Sigmoid colon (tissue), 7 donors: ENCODE measurements around the gene FBH1. TPM values are rescaled to one million over a fixed set of nuclear protein-coding genes. Genes with fewer than 3 reads are reported as not detected.

Source experiments
- DNase-seq: peaks from one replicate; pipeline ENCODE4 v3.0.0-alpha.2; 2019
- H3K27ac ChIP-seq, 4 donors: fragments of 200-600 bp; sonication (generic); one replicate each; pipeline ENCODE4 v1.5.1; 2016 to 2019; ENCODE audit warnings: mild to moderate bottlenecking in 1 of 4
- H3K27me3 ChIP-seq, 3 donors: fragments of 200-600 bp; sonication (generic); one replicate each; pipeline ENCODE4 v1.5.1; 2019; ENCODE audit warnings: mild to moderate bottlenecking in 1 of 3
- H3K36me3 ChIP-seq, 4 donors: fragments of 200-600 bp; sonication (generic); one replicate each; pipeline ENCODE4 v1.5.1; 2016 to 2019
- H3K4me1 ChIP-seq, 4 donors: fragments of 200-600 bp; sonication (generic); one replicate each; pipeline ENCODE4 v1.5.1; 2017 to 2019
- H3K4me3 ChIP-seq, 4 donors: fragments of 200-600 bp; sonication (generic); one replicate each; pipeline ENCODE4 v1.5.1; 2017 to 2019; ENCODE audit warnings: mild to moderate bottlenecking in 2 of 4, moderate library complexity in 1 of 4
- H3K9me3 ChIP-seq, 4 donors: fragments of 200-600 bp in 3 of 4; sonication (generic) in 3 of 4; one replicate each; pipeline versions ENCODE4 v1.5.1 to v1.6.1; 2013 to 2019
- CTCF ChIP-seq, 4 experiments: fragments of 450-650 bp in 3 of 4; fragments of 200-600 bp in 1 of 4; IDR thresholded peaks; one replicate each; pipeline ENCODE4 v1.5.1; 2016 to 2019; ENCODE audit warnings: antibody characterized with exemption in 4 of 4, mild to moderate bottlenecking in 3 of 4, moderate library complexity in 2 of 4
- EP300 ChIP-seq, 4 donors: sonication (generic); formaldehyde crosslinking; IDR thresholded peaks; one replicate each; pipeline ENCODE4 v1.6.1; 2017; ENCODE audit warnings: antibody characterized with exemption in 4 of 4
- POLR2A ChIP-seq, 2 donors: fragments of 450-650 bp; IDR thresholded peaks; one replicate each; pipeline ENCODE4 v1.6.1; 2016; ENCODE audit warnings: antibody characterized with exemption in 2 of 2, mild to moderate bottlenecking in 2 of 2, moderate library complexity in 2 of 2
- POLR2AphosphoS5 ChIP-seq, 4 donors: sonication (generic); formaldehyde crosslinking; IDR thresholded peaks; one replicate each; pipeline ENCODE4 v1.6.1; 2017; ENCODE audit warnings: antibody characterized with exemption in 4 of 4
- WGBS, 2 donors: extraction: QIAGEN DNeasy Blood & Tissue Kit; methylation state at CpG; one replicate each; pipeline ENCODE4 v1.1.7; 2013; 5-methylcytosine and 5-hydroxymethylcytosine counted together
- intact Hi-C: fragments of 100-400 bp; cut with DNase I; formaldehyde crosslinking; loops from one replicate; pipeline ENCODE4 v1.15.1; 2023
- polyA plus RNA-seq, 3 donors: library from polyadenylated mRNA; stranded (reverse); fragments of 200-250 nt; gene quantifications; one replicate each; pipeline ENCODE4 v1.2.3, GENCODE V29; 2013
- total RNA-seq, 4 donors: library from RNA; depleted of rRNA; stranded (reverse); fragments of >200 nt; gene quantifications; one replicate each; pipeline ENCODE4 v1.1.0, GENCODE V29; 2016
- donor health status: healthy with polysubstance abuse.
- donor health status: Bipolar disorder and iron deficiency.
- donor health status: healthy.

Gene FBH1
- 10 to 100 TPM; 68.7 to 85.9 (median 80.4) TPM for total RNA-seq
- 10 to 100 TPM; 31.2 to 52.0 (median 49.2) TPM for polyA plus RNA-seq

GRCh38 chr10:5889624-5890451 lies at the start of gene FBH1, which contains the start of gene ANKRD16:
Gene FBH1, plus strand, starts transcription at chr10:5890243. Its CDS starts 103 bp downstream, at chr10:5890346.
Gene ANKRD16, minus strand, starts transcription at chr10:5889893. Its CDS starts 539 bp downstream, at chr10:5889354.
- Histone ChIP-seq H3K27me3 (no peaks in the 10 kb centered on the region), H3K9me3 (no peaks in the 10 kb centered on the region), H3K36me3 (peaks cover 0 to 35% (median 5%) of the 10 kb centered on the region in 4 donors), H3K27ac (peak within 1 kb of the TSS; percentile 81 to 94 (median 90)), H3K4me3 (peak within 1 kb of the TSS; percentile 82 to 91 (median 84)), H3K4me1 (peaks cover 0 to 49% (median 43%) of the 10 kb centered on the region in 4 donors)
- TF ChIP-seq POLR2A (IDR thresholded peaks at IDR 0.05) (peak; percentile 57 to 62), CTCF (IDR thresholded peaks at IDR 0.05) (no peak), POLR2AphosphoS5 (IDR thresholded peaks at IDR 0.05) (peak; percentile 45 to 88 (median 84)), EP300 (IDR thresholded peaks at IDR 0.05) (no peak)
- 1% methylated on average over 109 of the region's 109 CpGs for WGBS, 2 donors
- DNase-seq = peak; percentile 99
- intact Hi-C loops = loop anchor here (1.0 to 10.0 kb wide), 3 partner anchors 78 to 1895 kb away; partner anchors contain the start of genes ATP5F1C, GDI2, KIN and TASOR2

GRCh38 chr10:5840314-5841307 lies 49.4 kb upstream of the FBH1 start:
- 48 to 78% methylated on average over 40 of the region's 40 CpGs for WGBS, 2 donors
- no peak overlapping the region for H3K4me3 ChIP-seq
- no peaks in the 10 kb centered on the region for H3K9me3 ChIP-seq
- H3K27me3 ChIP-seq = no peaks in the 10 kb centered on the region
- TF ChIP-seq CTCF (IDR thresholded peaks at IDR 0.05) (no peak), EP300 (IDR thresholded peaks at IDR 0.05) (no peak), POLR2A (IDR thresholded peaks at IDR 0.05) (no peak), POLR2AphosphoS5 (IDR thresholded peaks at IDR 0.05) (no peak)
- intact Hi-C loops = no loop called here
- H3K27ac ChIP-seq = peak overlapping the region in 3 of 4 donors; percentile 14 to 47 (median 31)
- H3K36me3 ChIP-seq = no peaks in the 10 kb centered on the region
- no peak for DNase-seq
- H3K4me1 ChIP-seq = no peaks in the 10 kb centered on the region

- Histone ChIP-seq H3K36me3 (no peaks in the 10 kb centered on the region), H3K9me3 (no peaks in the 10 kb centered on the region), H3K4me3 (no peak overlapping the region), H3K4me1 (no peaks in the 10 kb centered on the region), H3K27me3 (no peaks in the 10 kb centered on the region), H3K27ac (no peak overlapping the region)
- no peak for DNase-seq
- intact Hi-C loops = no loop called here
- TF ChIP-seq CTCF (IDR thresholded peaks at IDR 0.05) = no peak
- no peak for TF ChIP-seq POLR2AphosphoS5 (IDR thresholded peaks at IDR 0.05)
- no peak for TF ChIP-seq POLR2A (IDR thresholded peaks at IDR 0.05)
- 94 to 97% methylated on average over 14 of the region's 14 CpGs for whole genome bisulfite sequencing, 2 donors
These were observed 48.1 kb upstream of the FBH1 start for GRCh38 chr10:5841965-5842364.

- Histone ChIP-seq H3K9me3 (no peaks in the 10 kb centered on the region), H3K27ac (no peak overlapping the region), H3K4me3 (no peak overlapping the region), H3K36me3 (no peaks in the 10 kb centered on the region), H3K4me1 (no peaks in the 10 kb centered on the region), H3K27me3 (no peaks in the 10 kb centered on the region)
- no peak for DNase-seq
- intact Hi-C loops = no loop called here
- no peak for TF ChIP-seq POLR2A (IDR thresholded peaks at IDR 0.05)
- TF ChIP-seq CTCF (IDR thresholded peaks at IDR 0.05) = no peak
- no peak for TF ChIP-seq EP300 (IDR thresholded peaks at IDR 0.05)
- TF ChIP-seq POLR2AphosphoS5 (IDR thresholded peaks at IDR 0.05) = no peak
- WGBS, 2 donors = 34 to 48% methylated on average over 4 of the region's 4 CpGs
These were observed 46.2 kb upstream of the FBH1 start for GRCh38 chr10:5843686-5844344.
